Prostate gland (tissue), 2 donors: Measurements from ENCODE around the gene KRTAP2-3. TPM values are rescaled to one million over a fixed set of nuclear protein-coding genes. Genes with fewer than 3 reads are reported as not detected.

Experiments used
- DNase-seq: peaks from one replicate; pipeline ENCODE4 v3.0.0-alpha.2; 2019; ENCODE audit warnings: low spot score
- H3K27ac ChIP-seq, 2 donors: fragments of 200-600 bp; sonication (generic); 2 replicates each; pipeline ENCODE4 v1.5.1; 2017 to 2019
- H3K27me3 ChIP-seq: fragments of 200-600 bp; sonication (generic); replicated peaks from 2 replicates; pipeline ENCODE4 v1.5.1; 2019; ENCODE audit not compliant: insufficient read depth
- H3K36me3 ChIP-seq, 2 donors: fragments of 200-600 bp; sonication (generic); 1 replicate in 1 of 2; 2 replicates in 1 of 2; pipeline versions ENCODE4 v1.5.1 to v1.8.1; 2017 to 2019
- H3K4me1 ChIP-seq: fragments of 200-600 bp; sonication (generic); replicated peaks from 2 replicates; pipeline ENCODE4 v1.5.1; 2019
- H3K4me3 ChIP-seq, 2 donors: fragments of 200-600 bp; sonication (generic); 2 replicates each; pipeline ENCODE4 v1.5.1; 2017 to 2019
- H3K9me3 ChIP-seq: fragments of 200-600 bp; sonication (generic); 2 replicates; pipeline ENCODE4 v1.5.1; 2017
- POLR2A ChIP-seq: fragments of 450-650 bp; IDR thresholded peaks from one replicate; pipeline ENCODE4 v1.6.1; 2016; ENCODE audit warnings: antibody characterized with exemption, mild to moderate bottlenecking
- POLR2AphosphoS5 ChIP-seq: sonication (generic); formaldehyde crosslinking; IDR thresholded peaks from one replicate; pipeline ENCODE4 v1.6.1; 2017; ENCODE audit warnings: antibody characterized with exemption
- WGBS: methylation state at CpG from one replicate; pipeline ENCODE4 v1.1.5; 2018; 5-methylcytosine and 5-hydroxymethylcytosine counted together
- intact Hi-C: fragments of 100-400 bp; cut with DNase I; formaldehyde crosslinking; loops from one replicate; pipeline ENCODE4 v1.14.2; 2022
- total RNA-seq, 2 donors: library from RNA; depleted of rRNA; stranded (reverse); fragments of >200 nt; gene quantifications; one replicate each; pipeline ENCODE4 v1.1.0, GENCODE V29; 2016
- TF ChIP-seq, protein P1 (sequence below), 4 experiments: fragments of 200-600 bp in 2 of 4; fragments of 450-650 bp in 2 of 4; sonication (generic) in 2 of 4; IDR thresholded peaks; 1 replicate in 3 of 4; 2 replicates in 1 of 4; pipeline ENCODE4 v1.5.1; 2016 to 2019; ENCODE audit warnings: antibody characterized with exemption in 4 of 4, mild to moderate bottlenecking in 2 of 4, moderate library complexity in 2 of 4

Gene KRTAP2-3
- total RNA-seq, 2 donors from 2014 or later = not detected

DNA sequence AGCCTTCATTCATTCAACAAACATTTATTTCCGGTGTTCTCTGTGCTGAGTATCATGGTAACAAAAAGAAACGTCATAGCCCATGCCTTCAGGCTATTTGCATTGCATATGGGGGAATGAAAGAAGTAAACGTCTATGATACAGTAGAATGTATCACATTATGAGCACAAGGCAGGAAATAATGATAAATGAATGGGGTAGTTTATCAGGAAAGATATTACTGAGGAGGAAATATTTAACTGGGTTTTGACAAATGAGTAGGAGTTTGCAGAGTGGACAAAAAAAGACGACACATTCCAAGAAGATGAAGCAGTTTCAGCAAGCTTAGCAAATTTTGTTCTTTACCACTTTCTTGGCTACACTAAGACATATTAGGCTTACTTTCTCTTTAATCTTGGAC is 22.7 kb upstream of the KRTAP2-3 start:
- H3K4me3 ChIP-seq = no peak overlapping the region
- intact Hi-C loops = no loop called here
- 45% methylated on average over 4 of the region's 4 CpGs for WGBS

GRCh38 chr17:41076788-41077187 is 16.9 kb upstream of the KRTAP2-3 start:
- intact Hi-C loops = no loop called here
- DNase-seq = no peak
- Histone ChIP-seq H3K9me3 (no peaks in the 10 kb centered on the region), H3K4me3 (no peak overlapping the region), H3K27ac (no peak overlapping the region), H3K36me3 (no peaks in the 10 kb centered on the region), H3K27me3 (no peaks in the 10 kb centered on the region), H3K4me1 (no peaks in the 10 kb centered on the region)
- TF ChIP-seq, protein P1, sequence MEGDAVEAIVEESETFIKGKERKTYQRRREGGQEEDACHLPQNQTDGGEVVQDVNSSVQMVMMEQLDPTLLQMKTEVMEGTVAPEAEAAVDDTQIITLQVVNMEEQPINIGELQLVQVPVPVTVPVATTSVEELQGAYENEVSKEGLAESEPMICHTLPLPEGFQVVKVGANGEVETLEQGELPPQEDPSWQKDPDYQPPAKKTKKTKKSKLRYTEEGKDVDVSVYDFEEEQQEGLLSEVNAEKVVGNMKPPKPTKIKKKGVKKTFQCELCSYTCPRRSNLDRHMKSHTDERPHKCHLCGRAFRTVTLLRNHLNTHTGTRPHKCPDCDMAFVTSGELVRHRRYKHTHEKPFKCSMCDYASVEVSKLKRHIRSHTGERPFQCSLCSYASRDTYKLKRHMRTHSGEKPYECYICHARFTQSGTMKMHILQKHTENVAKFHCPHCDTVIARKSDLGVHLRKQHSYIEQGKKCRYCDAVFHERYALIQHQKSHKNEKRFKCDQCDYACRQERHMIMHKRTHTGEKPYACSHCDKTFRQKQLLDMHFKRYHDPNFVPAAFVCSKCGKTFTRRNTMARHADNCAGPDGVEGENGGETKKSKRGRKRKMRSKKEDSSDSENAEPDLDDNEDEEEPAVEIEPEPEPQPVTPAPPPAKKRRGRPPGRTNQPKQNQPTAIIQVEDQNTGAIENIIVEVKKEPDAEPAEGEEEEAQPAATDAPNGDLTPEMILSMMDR (IDR thresholded peaks at IDR 0.05) = no peak
- TF ChIP-seq POLR2A (no peak), POLR2AphosphoS5 (no peak)

More for the DNA sequence above, 22.7 kb upstream of the KRTAP2-3 start:
- no peaks in the 10 kb centered on the region for H3K27me3 ChIP-seq
- no peak overlapping the region for H3K27ac ChIP-seq
- TF ChIP-seq POLR2AphosphoS5 = no peak
- no peak for TF ChIP-seq POLR2A
- TF ChIP-seq, protein P1 (IDR thresholded peaks at IDR 0.05) = no peak
- H3K9me3 ChIP-seq = no peaks in the 10 kb centered on the region
- DNase-seq = no peak
- H3K4me1 ChIP-seq = no peaks in the 10 kb centered on the region
- no peaks in the 10 kb centered on the region for H3K36me3 ChIP-seq

DNA sequence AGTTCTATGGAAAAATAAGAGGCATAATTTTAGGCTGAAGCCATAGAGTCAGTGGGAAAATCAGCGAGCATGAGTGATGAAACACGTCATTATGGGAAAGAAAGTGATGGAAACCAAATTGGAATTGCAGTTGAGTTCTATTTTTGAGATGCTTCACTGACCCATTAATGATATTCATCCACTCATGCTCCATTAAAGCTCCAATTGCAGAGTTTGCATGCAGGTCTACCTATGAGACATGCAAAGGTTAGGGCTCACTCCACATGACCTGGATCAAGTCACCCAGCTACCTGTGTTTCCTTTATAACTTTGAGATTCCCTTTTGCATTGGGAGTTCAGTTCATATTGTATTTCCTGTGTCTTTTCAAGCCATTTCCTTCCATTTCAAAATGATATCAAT is 13.8 kb upstream of the KRTAP2-3 start:
- intact Hi-C loops = no loop called here
- Histone ChIP-seq H3K27ac (no peak overlapping the region), H3K4me3 (no peak overlapping the region), H3K36me3 (no peaks in the 10 kb centered on the region), H3K9me3 (no peaks in the 10 kb centered on the region), H3K4me1 (no peaks in the 10 kb centered on the region), H3K27me3 (no peaks in the 10 kb centered on the region)
- no peak for TF ChIP-seq POLR2A
- TF ChIP-seq, protein P1 (IDR thresholded peaks at IDR 0.05) = no peak
- DNase-seq = no peak
- 90% methylated on average over 2 of the region's 2 CpGs for WGBS

GRCh38 chr17:41071606-41072360 is 11.9 kb upstream of the KRTAP2-3 start:
- no peak overlapping the region for H3K27ac ChIP-seq
- DNase-seq = no peak
- TF ChIP-seq, protein P1 (IDR thresholded peaks at IDR 0.05) = no peak
- TF ChIP-seq POLR2A = no peak
- TF ChIP-seq POLR2AphosphoS5 = no peak
- no peaks in the 10 kb centered on the region for H3K9me3 ChIP-seq
- no peak overlapping the region for H3K4me3 ChIP-seq
- intact Hi-C loops = no loop called here
- no peaks in the 10 kb centered on the region for H3K4me1 ChIP-seq
- H3K36me3 ChIP-seq = no peaks in the 10 kb centered on the region
- H3K27me3 ChIP-seq = no peaks in the 10 kb centered on the region
- 88% methylated on average over 5 of the region's 5 CpGs for WGBS

DNA sequence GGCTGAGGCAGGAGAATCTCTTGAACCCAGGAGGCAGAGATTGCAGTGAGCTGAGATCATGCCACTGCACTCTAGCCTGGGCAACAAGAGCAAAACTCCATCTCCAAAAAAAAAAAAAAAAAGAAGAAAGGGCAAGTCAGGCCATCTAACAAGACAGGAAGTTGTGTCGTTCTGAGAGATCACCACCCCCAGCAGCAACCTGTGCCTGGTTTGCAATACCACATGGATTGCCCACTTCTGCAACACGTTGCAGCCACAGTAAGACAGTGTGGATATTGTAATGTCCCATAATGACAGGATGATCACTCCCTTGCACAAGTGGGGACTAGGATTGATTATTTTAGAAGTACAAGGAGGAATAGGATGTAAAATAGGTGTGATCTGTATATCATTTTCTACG is 9.1 kb upstream of the KRTAP2-3 start:
- TF ChIP-seq POLR2A = no peak
- no peak for TF ChIP-seq POLR2AphosphoS5
- TF ChIP-seq, protein P1 (IDR thresholded peaks at IDR 0.05) = no peak
- WGBS = 89% methylated on average over 3 of the region's 3 CpGs
- no peaks in the 10 kb centered on the region for H3K36me3 ChIP-seq
- intact Hi-C loops = no loop called here
- H3K4me1 ChIP-seq = no peaks in the 10 kb centered on the region
- H3K27me3 ChIP-seq = no peaks in the 10 kb centered on the region
- H3K9me3 ChIP-seq = no peaks in the 10 kb centered on the region
- no peak overlapping the region for H3K4me3 ChIP-seq
- DNase-seq = no peak
- H3K27ac ChIP-seq = no peak overlapping the region
